HUDEP-2 (cell line): ENCODE results near the gene PCDH9.

Experiments used
- DNase-seq, 76 experiments: peaks; one replicate each; lab custom pipeline; 2025; ENCODE audit not compliant: unreplicated experiment in 76 of 76; lab: John Stamatoyannopoulos, UW

PCDH9 gene

GRCh38 chr13:66509175-66509574 is 721.0 kb downstream of the PCDH9 start:
- DNase-seq, result no peak

DNA sequence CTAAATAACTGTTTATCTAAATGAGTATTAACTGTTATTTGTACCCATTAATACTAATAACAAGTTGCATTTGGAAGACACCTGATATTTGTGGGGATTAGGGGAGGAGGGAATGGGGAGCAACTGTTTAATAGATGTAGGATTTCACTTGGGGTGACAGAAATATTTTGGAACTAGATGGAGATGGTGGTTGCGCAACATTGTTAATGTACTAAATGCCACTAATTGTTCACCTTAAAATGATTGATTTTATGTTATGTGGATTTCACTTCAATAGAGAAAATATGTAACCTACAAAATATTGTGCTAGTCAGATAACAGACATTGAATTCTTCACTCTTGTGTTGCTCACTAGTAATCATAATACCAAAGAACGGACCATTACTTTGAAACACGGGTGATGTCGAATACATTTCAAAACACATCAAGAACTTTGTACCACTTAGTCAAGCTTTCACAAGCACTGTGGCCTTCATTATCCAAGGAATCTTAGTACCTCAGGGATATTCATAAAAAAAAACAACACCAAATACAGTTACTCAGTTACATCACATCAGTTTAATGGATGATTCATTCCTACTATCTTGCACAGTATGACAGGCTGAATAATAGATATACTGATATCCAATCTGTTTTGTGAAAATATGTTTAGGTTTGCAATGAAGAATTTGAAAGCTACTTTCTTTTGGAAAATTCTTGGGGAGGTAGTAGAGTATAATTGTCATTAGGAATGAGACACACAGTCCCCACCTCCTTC is 721.8 kb downstream of the PCDH9 start:
- DNase-seq, result peak in 1 of 76 experiments; percentile 0

DNA sequence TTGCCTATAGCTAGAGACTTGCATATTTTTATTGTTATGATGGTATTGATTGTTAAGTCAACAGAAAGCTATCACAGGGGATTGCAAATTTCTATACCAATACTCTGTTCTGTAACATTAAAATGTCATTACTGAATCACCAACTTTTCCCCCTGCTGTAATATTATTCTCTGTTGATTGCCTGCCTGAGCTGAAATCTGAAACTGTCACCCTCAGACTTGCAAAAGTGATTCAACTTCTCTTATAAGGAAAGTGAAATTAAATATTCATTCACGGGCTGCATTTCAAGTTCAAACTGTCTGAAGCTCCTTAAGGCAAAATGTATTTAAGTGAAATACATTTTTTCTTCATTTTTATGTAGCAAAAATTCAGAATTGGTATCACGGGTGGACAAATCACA is 723.2 kb downstream of the PCDH9 start:
- no peak for DNase-seq

GRCh38 chr13:66506051-66506777 is 723.9 kb downstream of the PCDH9 start:
- DNase-seq, result no peak

DNA sequence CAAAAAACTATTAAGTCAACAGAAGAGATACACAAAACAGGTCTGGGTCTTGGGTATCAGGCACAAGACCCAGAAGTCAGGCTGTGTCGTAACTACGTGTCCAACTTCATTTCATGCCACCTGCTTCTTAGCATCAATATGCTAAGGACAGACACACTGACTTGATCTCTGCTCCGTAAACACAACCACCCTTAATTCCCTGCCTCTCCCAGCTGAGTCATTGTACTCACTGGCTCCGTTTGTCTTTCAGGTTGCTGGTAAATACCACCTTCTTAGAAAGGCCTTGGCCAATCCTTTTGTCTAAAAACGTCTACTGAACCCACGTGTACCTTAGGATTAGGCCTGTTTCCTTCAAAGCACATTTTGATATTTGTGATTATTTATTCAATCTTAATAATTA is 726.2 kb downstream of the PCDH9 start:
- DNase-seq, result no peak

GRCh38 chr13:66501181-66501580 is 729.0 kb downstream of the PCDH9 start:
- no peak for DNase-seq

DNA sequence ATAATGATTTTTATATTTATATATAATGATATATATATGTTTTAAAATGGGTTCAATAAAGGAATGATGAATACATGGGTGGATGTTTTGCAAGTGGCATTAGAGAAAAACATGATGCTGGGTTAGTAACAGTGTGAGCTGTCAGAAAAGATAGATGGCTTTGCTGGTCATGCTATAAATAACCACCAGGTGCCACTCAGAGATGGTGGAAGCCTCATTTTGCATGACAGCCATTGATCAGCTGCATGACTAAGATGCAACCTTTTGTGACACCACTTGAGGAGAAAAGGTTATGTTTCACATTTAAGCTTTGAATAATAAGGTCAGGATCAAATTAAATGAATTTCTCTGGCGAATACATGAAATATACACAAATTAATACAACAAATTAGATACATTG is 737.7 kb downstream of the PCDH9 start:
- DNase-seq, result peak in 6 of 76 experiments; percentile 0 to 35 (median 3)

DNA sequence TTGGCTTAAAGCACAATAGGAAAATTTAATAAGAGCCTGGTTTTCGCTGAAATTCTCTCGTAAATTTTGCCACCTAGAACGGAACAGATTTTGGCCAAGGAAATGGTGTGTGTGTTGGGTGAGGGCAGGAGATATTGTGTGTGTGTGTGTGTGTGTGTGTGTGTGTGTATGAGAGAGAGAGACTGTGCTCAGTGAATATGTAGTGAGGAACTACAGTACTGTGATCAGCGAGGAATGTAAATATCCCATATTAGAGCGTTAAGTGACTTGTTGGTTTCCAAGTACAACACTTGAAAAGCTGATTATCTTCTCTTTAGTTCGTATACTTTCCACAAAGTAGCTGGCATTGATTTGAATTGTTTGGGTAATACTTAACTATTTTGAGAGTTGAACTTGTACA is 738.9 kb downstream of the PCDH9 start:
- DNase-seq, result no peak

DNA sequence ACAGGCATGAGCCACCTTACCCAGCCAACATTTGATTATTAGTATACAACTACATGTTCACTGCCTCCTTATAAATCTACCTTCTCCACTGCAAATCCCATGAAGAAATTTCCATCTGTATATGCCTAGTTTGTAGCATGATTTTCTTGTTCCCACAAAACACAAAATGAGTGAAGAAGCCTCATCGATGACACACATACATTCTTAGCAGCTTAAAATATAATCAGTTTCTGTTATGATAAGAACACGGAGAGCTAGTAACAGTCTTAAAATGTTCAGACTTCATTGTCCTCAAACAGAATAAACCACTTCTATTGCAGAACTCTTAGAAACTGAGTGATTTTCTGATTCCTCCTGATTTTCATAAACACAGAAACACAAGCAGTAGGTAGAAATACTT is 740.5 kb downstream of the PCDH9 start:
- DNase-seq, result no peak

GRCh38 chr13:66489172-66489571 is 741.0 kb downstream of the PCDH9 start:
- no peak for DNase-seq

- DNase-seq, result no peak
Observed at GRCh38 chr13:66483712-66484111, 746.4 kb downstream of the PCDH9 start.

GRCh38 chr13:66482836-66483235 is 747.3 kb downstream of the PCDH9 start:
- no peak for DNase-seq

- no peak for DNase-seq
Observed at GRCh38 chr13:66477816-66478215, 752.3 kb downstream of the PCDH9 start.

- no peak for DNase-seq
Observed at GRCh38 chr13:66475061-66475460, 755.1 kb downstream of the PCDH9 start.

DNA sequence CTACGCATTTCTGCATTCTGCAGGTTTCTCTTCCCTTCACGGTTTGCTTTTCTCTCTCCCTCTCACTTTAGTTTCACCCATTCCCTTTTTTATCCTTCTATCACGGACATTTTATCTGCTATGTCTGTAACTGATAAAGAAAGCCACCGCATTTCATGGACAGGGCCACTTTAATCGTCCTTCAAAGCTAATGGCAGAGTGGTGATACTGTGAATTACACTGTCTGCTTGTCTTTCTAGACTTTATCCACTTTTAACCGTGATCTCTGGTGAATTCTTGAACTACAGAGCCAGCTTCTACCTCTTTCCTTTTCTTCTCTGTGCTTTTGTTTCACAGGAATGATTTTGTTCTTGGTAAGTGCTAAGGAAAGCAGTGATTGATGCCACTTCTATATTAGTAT is 760.4 kb downstream of the PCDH9 start:
- no peak for DNase-seq

DNA sequence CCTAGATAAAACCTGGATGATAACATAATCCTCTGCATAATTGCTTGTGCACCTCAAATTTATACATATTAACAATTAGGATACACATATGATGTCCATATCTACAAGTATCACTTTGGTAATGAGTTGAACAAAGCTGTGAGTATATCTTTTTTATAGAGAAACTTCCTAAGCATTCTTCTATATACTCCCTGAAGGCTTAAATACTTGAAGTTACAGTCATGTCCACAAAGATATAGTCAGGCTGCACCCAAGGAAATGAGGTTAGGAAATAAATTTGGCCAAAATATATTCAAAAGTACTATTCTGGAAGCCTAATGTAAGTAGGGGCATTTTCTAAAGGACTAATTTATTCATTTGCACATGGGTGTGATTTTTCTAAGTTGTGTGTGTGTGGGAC is 761.5 kb downstream of the PCDH9 start:
- no peak for DNase-seq

- DNase-seq, result no peak
Observed at GRCh38 chr13:66462187-66462586, 767.9 kb downstream of the PCDH9 start.

- DNase-seq, result no peak
Observed at GRCh38 chr13:66461021-66461420, 769.1 kb downstream of the PCDH9 start.

DNA sequence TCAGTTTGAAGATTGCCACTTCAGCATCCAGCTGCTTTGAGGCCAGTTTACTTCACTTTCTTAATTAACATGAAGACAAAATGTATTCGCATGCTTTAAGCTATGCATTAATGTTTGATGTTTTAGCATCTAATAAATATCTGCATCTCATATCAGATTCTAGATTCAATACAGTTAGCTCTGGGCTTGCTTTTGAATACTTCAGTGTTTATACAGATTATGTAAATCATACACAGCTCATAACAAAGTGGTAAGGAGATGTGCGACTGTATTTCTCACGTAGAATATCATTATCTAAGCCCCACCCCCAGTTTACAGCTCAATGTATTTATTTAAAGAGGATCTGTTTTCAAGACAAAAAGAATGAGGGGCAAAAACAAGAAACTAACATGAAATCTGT is 770.5 kb downstream of the PCDH9 start:
- DNase-seq, result no peak

- DNase-seq, result no peak
Observed at GRCh38 chr13:66459143-66459542, 771.0 kb downstream of the PCDH9 start.

DNA sequence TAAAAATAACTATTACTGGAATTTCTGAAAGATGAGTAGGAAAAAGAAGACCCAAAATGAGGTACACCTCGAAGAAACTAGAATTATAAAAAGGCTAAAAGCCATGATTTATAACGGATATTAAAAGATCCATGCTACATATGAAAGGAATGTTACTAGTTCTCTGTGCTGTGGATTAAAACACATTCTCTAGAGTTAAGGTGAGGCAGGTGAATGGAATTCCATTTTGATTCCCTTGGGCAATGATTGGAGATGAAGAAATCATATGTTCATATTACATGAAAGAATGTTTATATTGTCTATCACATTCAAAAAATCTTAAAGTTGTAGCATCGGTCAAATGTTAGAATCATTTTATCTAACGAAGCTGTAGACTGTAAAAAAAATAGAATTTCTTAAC is 783.7 kb downstream of the PCDH9 start:
- DNase-seq, result no peak

DNA sequence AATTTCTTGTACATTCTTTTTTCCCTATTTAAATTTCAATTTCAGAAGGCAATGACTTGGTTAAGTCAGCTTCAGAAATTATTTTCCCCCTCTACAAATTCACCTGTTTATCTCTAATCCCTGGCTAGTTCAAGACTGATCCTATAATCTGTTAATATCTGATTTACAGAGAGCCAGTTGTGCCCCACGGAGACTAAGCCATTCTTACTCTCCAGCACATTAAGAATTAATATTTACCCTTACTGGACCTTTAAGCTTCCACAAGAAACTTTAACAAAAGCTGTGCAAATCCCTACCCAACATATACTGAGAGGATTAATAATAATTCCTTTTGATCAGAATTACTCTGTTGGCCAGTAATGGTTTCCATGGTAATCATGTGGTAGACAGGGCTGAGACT is 786.2 kb downstream of the PCDH9 start:
- no peak for DNase-seq
